Right atrium auricular region (tissue), 2 donors: ENCODE results near the gene FKBP1B. TPM values are rescaled to one million over a fixed set of nuclear protein-coding genes. Genes with fewer than 3 reads are reported as not detected.

Source experiments
- DNase-seq: peaks from one replicate; pipeline ENCODE4 v3.0.0-alpha.2; 2019; ENCODE audit warnings: low spot score
- H3K27ac ChIP-seq, 2 donors: fragments of 200-600 bp; sonication (generic); 1 replicate in 1 of 2; 2 replicates in 1 of 2; pipeline ENCODE4 v1.5.1; 2016 to 2019
- H3K27me3 ChIP-seq, 2 donors: fragments of 200-600 bp; sonication (generic); one replicate each; pipeline versions ENCODE4 v1.5.1 to v1.6.0; 2017 to 2019
- H3K36me3 ChIP-seq: fragments of 200-600 bp; sonication (generic); one replicate; pipeline ENCODE4 v1.5.1; 2016
- H3K4me1 ChIP-seq, 2 donors: fragments of 200-600 bp; sonication (generic); one replicate each; pipeline versions ENCODE4 v1.5.1 to v1.6.0; 2017 to 2019
- H3K4me3 ChIP-seq, 2 donors: fragments of 200-600 bp; sonication (generic); 1 replicate in 1 of 2; 2 replicates in 1 of 2; pipeline ENCODE4 v1.5.1; 2017 to 2019; ENCODE audit warnings: mild to moderate bottlenecking in 1 of 2, moderate library complexity in 1 of 2
- H3K9me3 ChIP-seq, 2 donors: fragments of 200-600 bp; sonication (generic); one replicate each; pipeline ENCODE4 v1.5.1; 2019
- CTCF ChIP-seq, 2 donors: fragments of 200-600 bp; sonication (generic); IDR thresholded peaks; one replicate each; pipeline ENCODE4 v1.5.1; 2019; ENCODE audit warnings: antibody characterized with exemption in 2 of 2
- total RNA-seq, 2 donors: library from RNA; depleted of rRNA; stranded (reverse); fragments of >200 nt; gene quantifications; one replicate each; pipeline ENCODE4 v1.1.0, GENCODE V29; 2016

Gene FKBP1B
- total RNA-seq, 2 donors from 2014 or later: 5.0 to 8.5 TPM

- H3K4me1 ChIP-seq: peaks cover 0 to 23% of the 10 kb centered on the region in 2 donors
- TF ChIP-seq CTCF (IDR thresholded peaks at IDR 0.05): no peak
- no peaks in the 10 kb centered on the region for H3K27me3 ChIP-seq
- H3K36me3 ChIP-seq: peaks cover 21% of the 10 kb centered on the region
- no peaks in the 10 kb centered on the region for H3K9me3 ChIP-seq
- H3K4me3 ChIP-seq: peak overlapping the region; percentile 73 to 74
- peak overlapping the region; percentile 87 to 90 for H3K27ac ChIP-seq
- no peak for DNase-seq
Measured at GRCh38 chr2:24077535-24077877, 28.0 kb downstream of the FKBP1B start.

GRCh38 chr2:24077879-24078278 lies 28.3 kb downstream of the FKBP1B start:
- no peak for TF ChIP-seq CTCF (IDR thresholded peaks at IDR 0.05)
- Histone ChIP-seq H3K9me3 (no peaks in the 10 kb centered on the region), H3K4me3 (peak overlapping the region in 1 of 2 donors; percentile 73), H3K36me3 (peaks cover 18% of the 10 kb centered on the region), H3K27ac (peak overlapping the region in 1 of 2 donors; percentile 90), H3K27me3 (no peaks in the 10 kb centered on the region), H3K4me1 (peaks cover 0 to 25% of the 10 kb centered on the region in 2 donors)
- no peak for DNase-seq

GRCh38 chr2:24080701-24081100 lies 31.2 kb downstream of the FKBP1B start:
- TF ChIP-seq CTCF (IDR thresholded peaks at IDR 0.05): no peak
- H3K4me3 ChIP-seq: no peak overlapping the region
- peaks cover 0 to 29% of the 10 kb centered on the region in 2 donors for H3K4me1 ChIP-seq
- no peak overlapping the region for H3K27ac ChIP-seq
- H3K36me3 ChIP-seq: peaks cover 6% of the 10 kb centered on the region
- H3K27me3 ChIP-seq: no peaks in the 10 kb centered on the region
- no peak for DNase-seq
- H3K9me3 ChIP-seq: no peaks in the 10 kb centered on the region

- Histone ChIP-seq H3K4me1 (peaks cover 0 to 18% of the 10 kb centered on the region in 2 donors), H3K36me3 (peaks cover 6% of the 10 kb centered on the region), H3K27me3 (no peaks in the 10 kb centered on the region), H3K4me3 (peak overlapping the region; percentile 50 to 63), H3K27ac (peak overlapping the region; percentile 83 to 90), H3K9me3 (no peaks in the 10 kb centered on the region)
- no peak for TF ChIP-seq CTCF (IDR thresholded peaks at IDR 0.05)
- DNase-seq: no peak
Measured at GRCh38 chr2:24082787-24083566, 33.4 kb downstream of the FKBP1B start.

GRCh38 chr2:24083567-24084385 lies 34.2 kb downstream of the FKBP1B start:
- H3K4me1 ChIP-seq: peaks cover 0 to 18% of the 10 kb centered on the region in 2 donors
- H3K36me3 ChIP-seq: peaks cover 6% of the 10 kb centered on the region
- DNase-seq: peak; percentile 81
- TF ChIP-seq CTCF (IDR thresholded peaks at IDR 0.05): no peak
- H3K9me3 ChIP-seq: no peaks in the 10 kb centered on the region
- H3K27ac ChIP-seq: peak overlapping the region; percentile 83 to 90
- H3K27me3 ChIP-seq: no peaks in the 10 kb centered on the region
- peak overlapping the region; percentile 50 to 63 for H3K4me3 ChIP-seq
